Gastroesophageal sphincter (tissue), 4 donors: ENCODE measurements around the gene ARHGEF37. TPM values are rescaled to one million over a fixed set of nuclear protein-coding genes. Genes with fewer than 3 reads are reported as not detected.

ENCODE experiments used
- ATAC-seq: fragments of 150-250 bp; one replicate; pipeline ENCODE4 v1.9.1; 2016; ENCODE audit warnings: mild to moderate bottlenecking, moderate library complexity
- H3K27ac ChIP-seq, 4 donors: fragments of 200-600 bp; sonication (generic) in 3 of 4; 1 replicate in 3 of 4; 2 replicates in 1 of 4; pipeline ENCODE4 v1.5.1; 2016 to 2019
- H3K27me3 ChIP-seq: fragments of 200-600 bp; sonication (generic); one replicate; pipeline ENCODE4 v1.5.1; 2019
- H3K36me3 ChIP-seq, 2 donors: fragments of 200-600 bp; sonication (generic); one replicate each; pipeline ENCODE4 v1.5.1; 2019; ENCODE audit warnings: control low read depth in 1 of 2
- H3K4me1 ChIP-seq, 3 donors: fragments of 200-600 bp; sonication (generic); 1 replicate in 2 of 3; 2 replicates in 1 of 3; pipeline ENCODE4 v1.5.1; 2016 to 2019; ENCODE audit warnings: control low read depth in 2 of 3
- H3K4me3 ChIP-seq, 2 donors: fragments of 200-600 bp; sonication (generic); one replicate each; pipeline ENCODE4 v1.5.1; 2019; ENCODE audit warnings: mild to moderate bottlenecking in 1 of 2, moderate library complexity in 1 of 2
- H3K9me3 ChIP-seq, 3 donors: fragments of 200-600 bp; sonication (generic); one replicate each; pipeline ENCODE4 v1.5.1; 2017 to 2019; ENCODE audit warnings: control low read depth in 2 of 3
- CTCF ChIP-seq, 4 experiments: fragments of 200-600 bp in 2 of 4; fragments of 450-650 bp in 2 of 4; sonication (generic) in 1 of 4; IDR thresholded peaks; one replicate each; pipeline ENCODE4 v1.5.1; 2017 to 2019; ENCODE audit warnings: antibody characterized with exemption in 4 of 4, mild to moderate bottlenecking in 2 of 4, moderate library complexity in 2 of 4
- EP300 ChIP-seq: sonication (generic); formaldehyde crosslinking; IDR thresholded peaks from one replicate; pipeline ENCODE4 v1.6.1; 2017; ENCODE audit warnings: antibody characterized with exemption, mild to moderate bottlenecking
- POLR2A ChIP-seq, 2 donors: fragments of 450-650 bp; IDR thresholded peaks; one replicate each; pipeline ENCODE4 v1.6.1; 2017; ENCODE audit warnings: antibody characterized with exemption in 2 of 2, mild to moderate bottlenecking in 2 of 2, moderate library complexity in 1 of 2
- POLR2AphosphoS5 ChIP-seq: sonication (generic); formaldehyde crosslinking; IDR thresholded peaks from one replicate; pipeline ENCODE4 v1.6.1; 2017; ENCODE audit warnings: antibody characterized with exemption
- WGBS, 2 donors: methylation state at CpG; one replicate each; pipeline ENCODE4 v1.1.5; 2018; ENCODE audit warnings: low coverage in 1 of 2; 5-methylcytosine and 5-hydroxymethylcytosine counted together
- total RNA-seq, 4 donors: library from RNA; depleted of rRNA; stranded (reverse); fragments of >200 nt; gene quantifications; one replicate each; pipeline ENCODE4 v1.1.0, GENCODE V29; 2016

Gene ARHGEF37
- total RNA-seq, 4 donors from 2014 or later = 13.5 to 30.6 (median 20.1) TPM

- 31 to 33% methylated on average over 5 to 6 of the region's 6 CpGs for WGBS, 2 donors
These were observed 29.2 kb upstream of the ARHGEF37 start for GRCh38 chr5:149552038-149552494.

DNA sequence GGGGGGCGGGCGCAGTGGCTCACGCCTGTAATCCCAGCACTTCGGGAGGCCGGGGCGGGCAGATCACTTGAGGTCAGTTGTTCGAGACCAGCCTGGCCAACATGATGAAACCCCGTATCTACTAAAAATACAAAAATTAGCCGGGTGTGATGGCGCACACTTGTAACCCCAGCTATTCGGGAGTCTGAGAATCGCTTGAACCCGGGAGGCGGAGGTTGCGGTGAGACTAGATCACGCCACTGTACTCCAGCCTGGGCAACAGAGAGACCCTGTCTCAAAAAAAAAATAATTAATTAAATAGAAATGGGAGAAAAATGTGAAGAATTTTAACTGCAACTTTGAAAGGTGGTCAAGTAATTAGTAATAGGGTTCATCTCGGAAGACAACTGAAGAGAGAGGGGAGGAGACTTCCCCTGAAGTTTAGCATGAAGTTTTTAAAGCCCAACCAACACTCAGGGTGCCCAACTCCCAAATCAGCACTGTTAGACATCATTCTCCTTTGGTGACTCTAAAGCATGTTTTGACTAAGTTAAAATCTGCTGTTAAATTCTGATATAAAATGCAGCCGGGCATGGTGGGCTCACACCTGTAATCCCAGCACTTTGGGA is 28.6 kb upstream of the ARHGEF37 start:
- Histone ChIP-seq H3K27me3 (no peaks in the 10 kb centered on the region), H3K36me3 (peaks cover 0 to 13% of the 10 kb centered on the region in 2 donors), H3K4me3 (no peak overlapping the region), H3K9me3 (no peaks in the 10 kb centered on the region), H3K4me1 (peaks cover 0 to 30% (median 7%) of the 10 kb centered on the region in 3 donors), H3K27ac (peak overlapping the region in 3 of 4 donors; percentile 40 to 99 (median 89))
- WGBS, 2 donors = 79 to 93% methylated on average over 6 to 17 of the region's 18 CpGs
- ATAC-seq = no peak
- TF ChIP-seq POLR2AphosphoS5 (no peak), POLR2A (IDR thresholded peaks at IDR 0.05) (no peak), CTCF (IDR thresholded peaks at IDR 0.05) (no peak), EP300 (no peak)

More at GRCh38 chr5:149552038-149552494, 29.2 kb upstream of the ARHGEF37 start:
- Histone ChIP-seq H3K4me3 (peak overlapping the region; percentile 37 to 72), H3K36me3 (peaks cover 0 to 17% of the 10 kb centered on the region in 2 donors), H3K27me3 (no peaks in the 10 kb centered on the region), H3K9me3 (no peaks in the 10 kb centered on the region), H3K4me1 (peaks cover 0 to 36% (median 7%) of the 10 kb centered on the region in 3 donors), H3K27ac (peak overlapping the region; percentile 76 to 99 (median 94))
- no peak for ATAC-seq
- TF ChIP-seq POLR2AphosphoS5 = no peak
- no peak for TF ChIP-seq EP300
- TF ChIP-seq CTCF (IDR thresholded peaks at IDR 0.05) = peak in 1 of 4 experiments; percentile 11

DNA sequence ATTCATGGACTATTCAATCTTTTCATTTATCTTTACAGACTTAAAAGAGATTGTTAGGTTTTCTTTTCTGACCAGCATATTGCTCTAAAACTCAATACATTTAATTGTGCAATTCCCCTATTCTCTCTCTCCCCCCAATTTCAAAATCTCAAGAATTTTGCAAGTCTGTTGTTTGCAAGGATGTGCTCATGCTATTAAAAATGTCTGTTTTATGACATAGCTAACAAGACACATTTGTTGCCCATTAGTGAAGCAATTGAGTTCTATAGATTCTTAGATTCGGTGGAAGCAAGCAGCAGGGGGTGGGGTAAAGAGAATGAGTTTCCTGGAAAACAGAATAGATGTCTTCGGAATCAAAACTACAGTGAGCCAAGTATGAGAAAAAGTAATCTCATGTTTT is 21.6 kb upstream of the ARHGEF37 start:
- Histone ChIP-seq H3K36me3 (no peaks in the 10 kb centered on the region), H3K9me3 (no peaks in the 10 kb centered on the region), H3K4me1 (peaks cover 13 to 39% (median 18%) of the 10 kb centered on the region in 3 donors), H3K27ac (no peak overlapping the region), H3K27me3 (no peaks in the 10 kb centered on the region), H3K4me3 (no peak overlapping the region)
- ATAC-seq = no peak
- 71 to 83% methylated on average over 2 of the region's 2 CpGs for WGBS, 2 donors
- TF ChIP-seq CTCF (IDR thresholded peaks at IDR 0.05) (no peak), POLR2AphosphoS5 (no peak), POLR2A (IDR thresholded peaks at IDR 0.05) (no peak), EP300 (no peak)

DNA sequence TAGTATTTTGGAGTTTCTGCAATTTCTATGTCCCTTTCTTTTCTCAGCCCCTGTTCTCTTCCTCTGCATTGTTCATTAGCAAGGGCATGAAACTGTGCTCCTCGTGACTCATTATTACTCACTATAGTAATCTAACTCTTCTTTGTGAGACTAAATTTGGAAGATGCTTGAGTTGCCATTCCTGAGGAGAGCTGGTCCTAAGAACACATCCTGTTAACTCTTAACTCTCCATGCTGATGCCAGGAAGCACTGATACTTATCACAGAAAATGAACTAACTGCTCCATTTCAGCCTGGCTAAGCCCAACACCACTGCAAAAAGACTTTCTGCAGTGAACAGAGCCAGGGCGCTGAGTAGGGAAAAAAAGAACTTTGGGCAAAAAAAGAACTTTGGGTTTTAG is 19.4 kb upstream of the ARHGEF37 start:
- Histone ChIP-seq H3K36me3 (no peaks in the 10 kb centered on the region), H3K27ac (peak overlapping the region; percentile 72 to 84 (median 82)), H3K9me3 (no peaks in the 10 kb centered on the region), H3K4me1 (peaks cover 13 to 44% (median 18%) of the 10 kb centered on the region in 3 donors), H3K4me3 (no peak overlapping the region), H3K27me3 (no peaks in the 10 kb centered on the region)
- 21 to 45% methylated on average over 2 of the region's 2 CpGs for WGBS, 2 donors
- TF ChIP-seq CTCF (IDR thresholded peaks at IDR 0.05) (peak in 1 of 4 experiments; percentile 7), POLR2AphosphoS5 (peak; percentile 86), EP300 (no peak), POLR2A (IDR thresholded peaks at IDR 0.05) (no peak)
- peak; percentile 93 for ATAC-seq

- no peak overlapping the region for H3K4me3 ChIP-seq
- H3K36me3 ChIP-seq = no peaks in the 10 kb centered on the region
- H3K27ac ChIP-seq = peak overlapping the region; percentile 72 to 84 (median 82)
- peaks cover 13 to 44% (median 18%) of the 10 kb centered on the region in 3 donors for H3K4me1 ChIP-seq
- 33 to 38% methylated on average over 2 of the region's 2 CpGs for WGBS, 2 donors
- no peaks in the 10 kb centered on the region for H3K27me3 ChIP-seq
- ATAC-seq = no peak
- no peak for TF ChIP-seq EP300
- no peak for TF ChIP-seq POLR2AphosphoS5
- no peak for TF ChIP-seq CTCF (IDR thresholded peaks at IDR 0.05)
- TF ChIP-seq POLR2A (IDR thresholded peaks at IDR 0.05) = no peak
- no peaks in the 10 kb centered on the region for H3K9me3 ChIP-seq
These were observed 17.8 kb upstream of the ARHGEF37 start for GRCh38 chr5:149563466-149563865.
